ENCODE data around the gene EPG5.

The EPG5 gene

GRCh38 chr18:45865466-45865865 is 101.7 kb downstream of the EPG5 start:
- no peak overlapping the region for H2AFZ ChIP-seq (ENCODE audit: low read length)
- no peak for TF ChIP-seq EZH2 (IDR thresholded peaks at IDR 0.05; ENCODE audit: borderline replicate concordance, low read length)
- TF ChIP-seq, protein P1, sequence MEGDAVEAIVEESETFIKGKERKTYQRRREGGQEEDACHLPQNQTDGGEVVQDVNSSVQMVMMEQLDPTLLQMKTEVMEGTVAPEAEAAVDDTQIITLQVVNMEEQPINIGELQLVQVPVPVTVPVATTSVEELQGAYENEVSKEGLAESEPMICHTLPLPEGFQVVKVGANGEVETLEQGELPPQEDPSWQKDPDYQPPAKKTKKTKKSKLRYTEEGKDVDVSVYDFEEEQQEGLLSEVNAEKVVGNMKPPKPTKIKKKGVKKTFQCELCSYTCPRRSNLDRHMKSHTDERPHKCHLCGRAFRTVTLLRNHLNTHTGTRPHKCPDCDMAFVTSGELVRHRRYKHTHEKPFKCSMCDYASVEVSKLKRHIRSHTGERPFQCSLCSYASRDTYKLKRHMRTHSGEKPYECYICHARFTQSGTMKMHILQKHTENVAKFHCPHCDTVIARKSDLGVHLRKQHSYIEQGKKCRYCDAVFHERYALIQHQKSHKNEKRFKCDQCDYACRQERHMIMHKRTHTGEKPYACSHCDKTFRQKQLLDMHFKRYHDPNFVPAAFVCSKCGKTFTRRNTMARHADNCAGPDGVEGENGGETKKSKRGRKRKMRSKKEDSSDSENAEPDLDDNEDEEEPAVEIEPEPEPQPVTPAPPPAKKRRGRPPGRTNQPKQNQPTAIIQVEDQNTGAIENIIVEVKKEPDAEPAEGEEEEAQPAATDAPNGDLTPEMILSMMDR (IDR thresholded peaks at IDR 0.05; ENCODE audit: low read length), result no peak

DNA sequence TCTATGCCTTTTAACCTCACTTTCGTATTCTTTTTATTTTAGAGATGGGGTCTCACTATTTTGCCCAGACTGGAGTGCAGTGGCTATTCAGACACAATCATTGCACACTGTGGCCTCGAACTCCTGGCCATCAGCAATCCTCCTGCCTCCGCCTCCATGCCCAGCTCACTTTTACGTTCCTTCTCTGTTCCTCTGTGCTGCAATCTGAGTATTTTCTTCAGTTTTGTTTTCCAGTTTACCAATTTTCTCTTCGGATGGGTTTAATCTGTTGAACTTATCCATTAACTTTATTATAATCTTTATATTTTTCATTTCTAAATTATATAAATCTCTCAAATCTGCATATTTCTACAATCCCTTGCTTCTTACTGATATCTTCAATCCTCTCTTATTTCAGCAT is 103.0 kb downstream of the EPG5 start:
- Histone ChIP-seq H3K79me2 (ENCODE audit: insufficient read depth, low read length) (no peaks in the 10 kb centered on the region), H3K36me3 (ENCODE audit: insufficient read depth, low read length) (peaks cover 68% of the 10 kb centered on the region), H3K9me3 (ENCODE audit: low read length) (no peaks in the 10 kb centered on the region), H3K4me2 (ENCODE audit: low read length) (no peak overlapping the region), H3K27me3 (ENCODE audit: insufficient read depth, low read length) (no peaks in the 10 kb centered on the region), H3K27ac (ENCODE audit: low read depth, low read length, poor library complexity, severe bottlenecking) (no peak overlapping the region), H4K20me1 (ENCODE audit: insufficient read depth, low read length) (no peaks in the 10 kb centered on the region), H3K9ac (ENCODE audit: low read length) (no peak overlapping the region), H3F3A (ENCODE audit: insufficient read depth, low read length) (no peaks in the 10 kb centered on the region), H3K9me2 (ENCODE audit: low read depth, low read length) (no peaks in the 10 kb centered on the region), H3K4me3 (ENCODE audit: low read depth, low read length, poor library complexity, severe bottlenecking) (no peak overlapping the region), H2AFZ (ENCODE audit: low read length) (no peak overlapping the region), H3K4me1 (ENCODE audit: insufficient read depth, low read length, severe bottlenecking) (no peaks in the 10 kb centered on the region)
- TF ChIP-seq, protein P1 (IDR thresholded peaks at IDR 0.05; ENCODE audit: low read length), result no peak
- TF ChIP-seq EZH2 (IDR thresholded peaks at IDR 0.05; ENCODE audit: borderline replicate concordance, low read length), result no peak

More at GRCh38 chr18:45865466-45865865, 101.7 kb downstream of the EPG5 start:
- H3K9me3 ChIP-seq (ENCODE audit: low read length), result no peaks in the 10 kb centered on the region
- peaks cover 67% of the 10 kb centered on the region for H3K36me3 ChIP-seq (ENCODE audit: insufficient read depth, low read length)
- no peaks in the 10 kb centered on the region for H3K4me1 ChIP-seq (ENCODE audit: insufficient read depth, low read length, severe bottlenecking)
- H3K9ac ChIP-seq (ENCODE audit: low read length), result no peak overlapping the region
- no peak overlapping the region for H3K4me3 ChIP-seq (ENCODE audit: low read depth, low read length, poor library complexity, severe bottlenecking)
- H3K4me2 ChIP-seq (ENCODE audit: low read length), result no peak overlapping the region
- H4K20me1 ChIP-seq (ENCODE audit: insufficient read depth, low read length), result no peaks in the 10 kb centered on the region
- no peaks in the 10 kb centered on the region for H3K27me3 ChIP-seq (ENCODE audit: insufficient read depth, low read length)
- H3K9me2 ChIP-seq (ENCODE audit: low read depth, low read length), result no peaks in the 10 kb centered on the region
- no peak overlapping the region for H3K27ac ChIP-seq (ENCODE audit: low read depth, low read length, poor library complexity, severe bottlenecking)
- H3F3A ChIP-seq (ENCODE audit: insufficient read depth, low read length), result no peaks in the 10 kb centered on the region
- H3K79me2 ChIP-seq (ENCODE audit: insufficient read depth, low read length), result no peaks in the 10 kb centered on the region

GRCh38 chr18:45863469-45863868 is 103.7 kb downstream of the EPG5 start:
- Histone ChIP-seq H4K20me1 (ENCODE audit: insufficient read depth, low read length) (no peaks in the 10 kb centered on the region), H3K9ac (ENCODE audit: low read length) (no peak overlapping the region), H3K27ac (ENCODE audit: low read depth, low read length, poor library complexity, severe bottlenecking) (no peak overlapping the region), H3K4me2 (ENCODE audit: low read length) (no peak overlapping the region), H3K9me2 (ENCODE audit: low read depth, low read length) (no peaks in the 10 kb centered on the region), H3K4me3 (ENCODE audit: low read depth, low read length, poor library complexity, severe bottlenecking) (no peak overlapping the region), H2AFZ (ENCODE audit: low read length) (no peak overlapping the region), H3K9me3 (ENCODE audit: low read length) (no peaks in the 10 kb centered on the region), H3K4me1 (ENCODE audit: insufficient read depth, low read length, severe bottlenecking) (no peaks in the 10 kb centered on the region), H3K27me3 (ENCODE audit: insufficient read depth, low read length) (no peaks in the 10 kb centered on the region), H3K79me2 (ENCODE audit: insufficient read depth, low read length) (no peaks in the 10 kb centered on the region), H3K36me3 (ENCODE audit: insufficient read depth, low read length) (peaks cover 74% of the 10 kb centered on the region), H3F3A (ENCODE audit: insufficient read depth, low read length) (no peaks in the 10 kb centered on the region)
- TF ChIP-seq, protein P1 (IDR thresholded peaks at IDR 0.05; ENCODE audit: low read length), result no peak
- TF ChIP-seq EZH2 (IDR thresholded peaks at IDR 0.05; ENCODE audit: borderline replicate concordance, low read length), result no peak

Data from OCI-LY1 (cell line).